Mammary epithelial cell (primary cell): ENCODE measurements around the gene POTEH.
"Not testable (repeated sequence)": the region's sequence is repeated elsewhere in the genome, so short reads cannot be mapped to it uniquely, and the experiment has no call there.

Source experiments
- CTCF ChIP-seq, 2 donors: IDR thresholded peaks in 1 of 2; conservative IDR thresholded peaks in 1 of 2; 2 replicates each; pipeline ENCODE4 v1.5.1; 2011 to 2012; ENCODE audit warnings: inconsistent platforms in 2 of 2, low read length in 2 of 2, mild to moderate bottlenecking in 2 of 2, control low read depth in 1 of 2, low read depth in 1 of 2; ENCODE audit not compliant: insufficient read depth in 1 of 2; ENCODE audit errors: extremely low read depth in 1 of 2
- EZH2 ChIP-seq: IDR thresholded peaks from 2 replicates; pipeline ENCODE4 v1.6.1; 2012; ENCODE audit warnings: low read length, inconsistent platforms, borderline replicate concordance

DNA sequence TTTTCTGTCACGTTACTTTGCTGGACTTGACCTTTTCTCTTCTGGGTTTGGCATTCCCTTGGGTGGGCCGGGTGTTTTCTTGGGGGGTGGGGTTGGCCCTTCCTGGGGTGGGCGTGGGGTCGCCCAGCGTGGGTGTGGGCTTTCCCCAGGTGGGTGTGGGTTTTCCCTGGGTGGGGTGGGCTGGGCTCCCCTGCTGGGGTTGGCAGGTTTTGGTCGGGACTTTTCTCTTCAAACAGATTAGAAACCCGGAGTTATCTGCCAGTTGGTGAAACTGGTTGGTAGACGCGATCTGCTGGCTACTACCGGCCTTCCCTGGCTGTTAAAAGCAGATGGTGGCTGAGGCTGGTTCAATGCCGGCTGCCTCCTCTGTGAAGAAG is at the start of gene POTEH:
- not testable (repeated sequence) for TF ChIP-seq CTCF (conservative IDR thresholded peaks at IDR 0.05 in 1 of 2, IDR thresholded peaks at IDR 0.05 in 1 of 2; ENCODE audit: extremely low read depth in 1 of 2, insufficient read depth in 1 of 2, low read depth in 1 of 2, low read length in 2 of 2); EZH2
